Stimulated activated CD4-positive, alpha-beta T cell treated with anti-CD3 and anti-CD28 coated beads, Interleukin-4, amount 100 ng/mL, for 48 hours (primary cell): ENCODE results near the gene TPD52L3.

Experiments used
- DNase-seq, 2 donors: peaks; one replicate each; pipeline ENCODE4 v3.0.0-alpha.2; 2020; ENCODE audit warnings: low read depth in 2 of 2

TPD52L3 gene

DNA sequence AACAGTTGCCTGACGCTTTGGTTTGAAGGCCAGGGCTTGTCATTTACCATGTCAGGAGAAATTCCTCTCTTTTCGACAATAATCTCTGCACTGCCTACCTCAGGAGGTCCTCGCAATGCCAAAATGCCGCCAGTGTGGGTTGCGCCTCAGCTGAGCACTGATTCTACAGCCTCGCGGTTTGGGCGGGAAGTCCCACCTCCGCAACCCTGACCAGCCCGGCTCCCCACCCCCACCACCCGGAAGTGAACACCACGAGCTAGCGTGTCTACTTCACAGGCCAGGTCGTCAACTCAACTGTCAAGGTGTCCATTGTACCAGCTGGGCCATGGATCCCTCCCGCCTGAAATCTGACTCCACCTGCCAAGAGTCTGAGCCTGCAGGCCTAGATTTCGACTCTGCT lies at the start of gene TPD52L3:
TPD52L3 (plus strand) TSS at position 273 of the 400 bp plus-strand sequence. CDS start 221 bp downstream, outside the sequence.
- no peak for DNase-seq

DNA sequence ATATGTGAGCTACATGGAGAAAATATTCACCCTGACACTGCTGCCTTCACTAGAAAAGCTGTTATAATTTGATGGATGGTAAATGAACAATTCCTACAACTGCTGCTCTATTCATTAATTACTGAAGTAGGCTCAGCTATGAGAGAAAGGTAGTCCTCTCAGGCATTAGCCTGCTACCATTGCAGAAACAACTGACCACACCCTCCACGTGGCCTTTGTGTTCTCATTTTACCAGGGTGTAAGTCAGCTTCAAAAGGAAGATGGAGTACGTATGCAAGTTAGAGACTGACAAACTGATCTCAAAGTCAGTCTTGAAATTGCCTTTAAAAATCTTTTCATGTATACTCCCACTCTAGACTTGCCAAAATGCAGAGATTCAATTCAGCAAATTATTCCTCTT lies 26.3 kb upstream of the TPD52L3 start:
- no peak for DNase-seq

DNA sequence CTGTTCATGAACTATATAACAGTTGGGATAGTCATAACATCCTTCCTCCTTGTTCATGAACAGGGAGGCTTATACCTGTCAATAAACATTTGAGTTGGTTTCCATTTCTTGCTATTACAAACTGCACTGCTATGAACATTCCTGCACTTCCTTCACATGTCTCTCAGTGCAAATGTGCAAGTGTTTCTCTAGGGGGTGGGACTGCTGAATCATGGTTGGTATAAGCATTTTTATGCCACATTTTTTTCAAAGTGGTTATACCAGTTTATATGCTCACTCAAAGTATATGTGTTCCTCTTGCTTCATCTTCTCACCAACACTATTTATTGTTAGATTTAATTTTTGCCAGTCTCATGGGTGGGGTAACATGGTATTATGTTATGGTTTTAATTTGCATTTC lies 25.8 kb upstream of the TPD52L3 start:
- no peak for DNase-seq

DNA sequence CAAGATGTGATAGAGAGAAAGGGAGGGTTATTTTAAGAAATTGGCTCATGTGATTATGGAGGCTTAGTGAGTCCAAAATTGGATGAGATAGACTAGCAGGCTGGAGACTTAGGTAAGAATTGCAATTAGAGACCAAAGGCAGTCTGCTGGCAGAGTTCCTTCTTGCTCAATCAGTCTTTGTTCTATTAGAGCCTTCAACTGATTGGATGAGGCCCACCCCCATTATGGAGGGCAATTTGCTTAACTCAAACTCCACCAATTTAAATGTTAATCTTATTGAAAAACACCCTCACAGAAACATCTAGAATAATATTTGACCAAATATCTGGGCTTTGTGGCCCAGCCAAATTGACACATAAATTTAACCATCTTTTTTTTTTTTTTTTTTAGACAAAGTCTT lies 23.9 kb upstream of the TPD52L3 start:
- no peak for DNase-seq

DNA sequence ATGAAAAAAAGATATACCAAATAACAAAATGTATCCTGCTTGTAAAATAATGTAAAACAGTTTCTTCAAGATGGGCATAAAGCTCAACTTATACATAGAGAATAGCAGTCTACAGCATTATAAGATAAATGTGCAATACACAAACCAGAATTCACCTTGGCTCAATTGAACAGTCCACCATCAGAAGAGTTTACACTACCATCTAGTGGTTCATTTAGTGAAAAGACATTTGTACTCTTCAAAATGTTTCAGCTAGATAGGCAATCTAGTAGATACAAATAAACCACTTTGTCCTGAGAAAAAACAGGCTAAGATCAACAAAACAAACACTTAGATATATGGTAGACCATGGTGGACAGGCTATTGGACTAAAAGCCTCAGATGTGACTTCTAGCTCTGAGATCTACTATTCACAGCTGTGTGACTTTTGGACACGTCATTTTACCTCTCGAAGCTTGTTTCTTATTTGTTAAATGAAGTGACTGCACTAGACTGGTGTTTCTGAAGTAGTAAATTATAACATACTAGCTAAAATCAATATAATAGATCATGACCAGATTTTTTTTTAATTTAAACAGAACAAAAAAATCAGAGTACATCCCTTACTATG lies 22.1 kb upstream of the TPD52L3 start:
- DNase-seq: no peak

DNA sequence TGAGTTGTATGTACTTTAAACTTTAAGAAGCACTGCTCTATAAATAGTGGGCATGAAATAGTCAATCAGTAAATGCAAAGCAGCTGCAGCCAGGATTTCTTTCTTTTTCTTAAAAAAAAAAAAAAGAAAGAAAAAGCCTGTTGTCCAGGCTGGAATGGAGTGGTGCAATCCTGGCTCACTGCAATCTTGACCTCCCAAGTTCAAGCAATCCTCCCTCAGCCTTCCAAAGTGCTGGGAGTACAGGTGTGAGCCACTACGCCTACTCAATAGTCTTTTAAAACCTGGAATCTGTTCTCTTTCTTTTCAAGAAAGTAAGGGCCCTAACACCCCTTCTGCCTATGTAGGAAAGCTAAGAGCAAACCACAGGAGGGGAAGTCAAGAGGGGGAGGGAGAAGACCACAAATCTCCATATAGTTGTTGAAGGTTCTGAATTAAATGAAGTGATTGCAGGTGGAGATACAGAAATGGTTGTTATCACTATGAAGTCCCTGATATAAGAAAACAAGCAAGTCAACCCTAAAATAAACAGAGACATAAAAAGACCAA lies 20.6 kb upstream of the TPD52L3 start:
- no peak for DNase-seq

DNA sequence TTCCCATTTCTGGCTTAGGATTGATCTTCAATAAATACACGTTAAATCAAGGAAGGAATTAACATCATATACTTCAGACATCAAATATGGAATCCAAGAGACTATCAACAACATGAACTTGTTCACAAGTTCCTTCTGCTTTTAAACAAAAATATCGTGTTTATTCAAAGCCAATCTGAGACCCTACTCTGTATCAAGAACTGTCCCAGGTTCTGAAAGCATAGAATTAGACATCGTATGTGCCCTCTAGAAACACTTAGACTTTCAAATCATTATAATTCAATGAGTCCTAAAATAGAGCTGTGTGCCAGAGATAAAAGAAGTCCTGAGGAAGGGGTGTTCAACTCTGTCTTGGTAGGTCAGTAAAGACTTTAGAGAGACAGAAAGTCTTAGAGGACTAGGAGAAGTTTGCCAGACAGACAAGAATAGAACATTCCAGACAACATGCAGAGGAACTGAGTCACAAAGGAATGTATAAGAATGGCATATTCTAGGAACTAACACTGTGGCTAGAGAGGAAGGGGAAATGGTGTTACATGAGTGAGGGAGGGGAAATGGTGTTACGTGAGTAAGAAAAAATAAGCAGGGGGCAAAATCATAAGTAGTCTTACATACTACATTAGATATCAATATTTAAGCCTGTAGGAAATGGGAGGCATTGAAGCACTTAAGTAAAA lies 2.9 kb downstream of the TPD52L3 start:
- DNase-seq: no peak

DNA sequence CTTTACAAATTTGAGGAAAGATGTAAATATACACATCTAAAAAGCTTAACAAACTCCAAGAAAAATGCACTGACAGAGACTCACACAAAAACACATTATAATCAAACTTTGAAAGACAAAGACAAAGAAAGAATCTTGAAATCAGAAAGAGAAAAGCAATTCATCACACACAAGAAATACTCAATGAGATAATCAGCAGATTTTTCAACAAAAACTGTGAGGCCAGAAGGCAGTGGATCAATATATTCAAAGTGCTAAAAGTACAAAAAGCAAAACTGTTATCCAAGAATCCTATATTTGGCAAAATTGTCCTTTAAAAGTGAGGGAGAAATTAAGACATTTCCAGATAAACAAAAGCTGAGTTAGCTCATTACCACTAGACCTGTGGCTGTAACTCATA lies 6.1 kb downstream of the TPD52L3 start:
- DNase-seq: no peak

DNA sequence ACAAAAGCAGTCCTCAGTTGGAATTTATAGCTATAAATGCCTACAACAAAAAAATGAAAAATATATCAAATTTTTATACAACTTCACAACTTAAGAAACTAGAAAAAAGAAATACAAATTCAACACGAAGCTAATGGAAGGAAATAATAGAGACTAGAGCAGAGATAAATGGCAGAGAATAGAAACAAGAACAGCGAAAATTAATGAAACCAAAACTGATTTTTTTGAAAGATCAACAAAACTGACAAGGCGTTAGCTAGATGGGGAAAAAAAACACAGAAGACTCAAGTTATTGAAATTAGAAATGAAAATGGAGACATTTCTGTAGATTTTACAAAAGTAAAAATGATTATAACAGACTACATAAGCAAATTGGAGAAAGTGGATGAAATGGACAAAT lies 20.6 kb downstream of the TPD52L3 start:
- no peak for DNase-seq

DNA sequence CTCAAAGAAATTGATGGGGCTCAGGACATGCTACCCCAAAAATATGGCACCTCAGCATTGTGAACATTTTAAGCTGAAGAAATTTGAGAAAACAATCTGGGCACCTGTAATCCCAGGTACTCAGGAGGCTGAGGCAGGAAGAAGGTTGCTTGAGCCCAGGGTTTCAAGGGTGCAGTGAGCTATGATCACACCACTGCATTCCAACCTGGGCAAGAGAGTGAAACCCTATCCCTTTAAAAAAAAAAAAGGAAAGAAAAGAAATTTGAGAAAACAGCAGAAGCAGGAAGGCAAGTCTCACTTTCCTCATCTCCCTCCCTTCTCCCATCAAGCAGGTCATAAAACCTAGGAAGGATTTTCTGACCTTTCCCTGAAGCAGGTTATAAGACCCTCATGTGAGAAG lies 23.6 kb downstream of the TPD52L3 start:
- no peak for DNase-seq

DNA sequence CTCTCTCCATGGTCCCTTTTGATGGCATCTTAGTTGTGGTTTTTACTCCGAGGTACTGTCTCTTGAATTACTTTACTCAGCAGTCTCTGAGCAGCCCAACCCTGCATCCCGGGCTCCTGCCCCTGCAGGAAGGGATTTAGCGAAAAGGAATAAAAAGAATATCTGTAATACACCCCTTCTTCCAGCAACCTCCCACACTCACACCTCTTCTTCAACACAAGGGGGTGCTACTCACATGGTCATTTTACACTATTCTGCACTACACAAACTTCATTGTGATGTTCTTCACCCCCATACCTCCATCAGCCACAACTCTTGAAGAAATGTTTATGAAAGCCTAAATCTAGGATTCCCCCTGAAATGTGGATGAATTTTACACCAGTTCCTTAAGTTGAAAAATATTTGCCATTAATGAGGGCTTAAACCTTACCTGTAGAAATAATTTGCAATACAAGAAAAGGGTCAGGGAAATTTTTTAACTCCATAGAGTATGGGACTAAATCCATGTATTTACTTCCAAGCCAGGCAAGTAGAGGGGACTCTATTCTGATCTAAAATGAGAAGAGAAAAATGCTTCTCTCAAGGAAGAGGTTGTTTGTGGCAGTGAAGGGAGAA lies 26.0 kb downstream of the TPD52L3 start:
- peak; percentile 5 to 12 for DNase-seq

DNA sequence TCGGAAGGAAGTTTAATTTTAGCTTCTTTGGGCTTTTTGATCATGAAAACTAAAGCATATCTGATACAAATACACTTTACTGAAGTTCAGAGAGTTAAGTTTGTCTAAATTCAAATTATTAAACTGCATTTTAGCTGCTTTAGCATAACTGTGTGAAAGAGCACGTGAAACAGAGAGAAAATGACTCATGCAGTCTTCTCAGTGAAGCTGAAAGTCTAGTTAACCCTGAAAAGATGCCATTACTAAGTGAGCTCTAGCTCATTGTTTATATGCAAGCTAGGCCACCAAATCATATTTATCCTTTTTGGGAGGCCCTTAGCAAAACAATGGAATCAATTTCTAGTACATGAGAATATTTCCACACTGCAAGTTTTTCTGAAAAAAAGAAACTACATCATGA lies 27.6 kb downstream of the TPD52L3 start:
- DNase-seq: no peak

DNA sequence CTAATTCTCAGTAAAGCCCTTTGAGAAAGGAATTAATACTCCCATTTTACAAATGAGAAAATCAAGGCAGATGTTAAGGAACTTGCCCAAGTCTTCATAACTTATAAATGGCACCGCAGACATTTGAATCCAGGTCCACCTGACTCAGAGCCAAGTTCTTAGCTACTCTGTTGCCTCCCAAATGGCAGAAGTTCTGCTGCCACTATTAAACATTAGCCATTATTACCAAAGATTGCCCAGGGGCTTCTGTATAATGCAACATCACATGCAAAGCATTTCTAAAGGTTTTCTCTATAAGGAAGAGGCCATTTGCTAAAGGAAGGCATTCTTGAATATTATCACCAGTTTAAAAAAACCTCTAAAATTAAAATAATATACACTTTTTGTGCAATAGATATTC lies 28.3 kb downstream of the TPD52L3 start:
- no peak for DNase-seq

DNA sequence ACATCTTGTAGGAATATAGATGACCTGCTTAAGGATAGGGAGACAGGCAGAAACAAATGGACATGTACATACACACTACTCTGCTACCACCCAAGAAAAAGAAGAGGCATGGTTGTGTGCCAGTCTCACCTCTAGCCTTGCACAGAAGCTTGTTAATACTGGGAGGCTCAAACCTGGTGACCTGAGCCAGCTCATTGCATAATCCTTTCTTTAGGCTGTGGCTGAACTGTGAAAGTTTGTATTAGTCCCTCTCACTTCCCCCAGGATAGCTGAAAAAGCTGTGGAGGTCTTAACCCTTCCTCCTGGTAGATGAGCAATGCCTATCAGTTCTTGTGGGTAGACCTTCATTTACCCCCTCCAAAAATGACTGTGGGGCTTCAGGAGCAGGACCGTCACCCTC lies 28.7 kb downstream of the TPD52L3 start:
- no peak for DNase-seq

DNA sequence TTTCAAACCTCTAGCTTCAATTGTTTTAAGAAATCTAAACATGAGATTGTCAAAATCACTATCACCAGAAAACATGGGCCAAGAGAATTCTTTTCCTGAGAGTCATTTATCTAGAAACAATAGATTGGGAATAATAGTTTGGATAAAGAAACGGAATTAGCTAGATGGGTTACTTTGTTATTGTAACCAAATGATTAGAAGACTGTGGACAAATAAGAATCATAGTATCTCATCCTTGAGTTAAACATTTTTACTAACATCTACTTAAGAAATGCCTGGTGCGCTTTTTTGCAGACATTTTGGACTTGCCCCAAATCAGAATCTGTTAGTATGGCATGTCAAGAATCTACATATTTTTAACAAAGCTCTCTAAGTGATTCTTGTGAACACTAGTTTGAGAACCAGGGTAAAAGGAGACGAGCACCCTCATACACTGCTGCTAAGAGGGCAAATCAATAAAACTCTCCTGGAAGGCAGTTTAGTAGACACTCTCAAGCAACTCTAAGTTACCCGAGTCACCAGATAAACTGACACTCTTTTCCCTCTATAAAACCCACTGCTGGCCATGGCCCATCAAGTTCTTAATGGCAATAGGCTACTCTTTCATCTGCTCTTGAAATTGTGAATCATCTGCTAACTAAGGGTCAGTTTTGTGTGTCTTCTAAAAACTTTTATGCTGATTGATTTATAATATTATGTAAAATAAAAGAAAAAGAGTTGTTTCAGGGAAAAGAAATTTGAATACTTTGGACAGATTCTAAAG lies 39.1 kb downstream of the TPD52L3 start:
- DNase-seq: no peak

DNA sequence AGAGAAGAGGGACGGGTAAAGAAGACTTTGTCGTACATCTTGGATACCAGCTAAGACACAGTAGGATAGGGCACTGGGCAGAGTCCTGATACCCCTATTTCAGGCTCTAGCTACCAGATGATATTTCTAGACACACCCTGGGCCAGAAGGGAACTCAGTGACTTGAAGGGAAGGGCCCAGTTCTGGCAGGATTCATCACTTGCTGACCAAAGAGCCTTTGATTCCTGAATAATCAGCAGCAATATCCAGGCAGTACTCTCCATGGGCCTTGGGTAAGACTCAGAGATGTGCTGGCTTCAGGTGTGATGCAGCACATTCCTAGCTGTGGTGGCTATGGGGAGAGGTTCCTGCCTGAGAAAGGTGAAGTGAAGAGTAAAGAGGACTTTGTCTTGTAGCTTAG lies 40.7 kb downstream of the TPD52L3 start:
- DNase-seq: no peak
